HUDEP-2 (cell line): ENCODE measurements around the gene TSPEAR.

Experiments
- DNase-seq, 76 experiments: peaks; one replicate each; lab custom pipeline; 2025; ENCODE audit not compliant: unreplicated experiment in 76 of 76; lab: John Stamatoyannopoulos, UW

Gene TSPEAR

DNA sequence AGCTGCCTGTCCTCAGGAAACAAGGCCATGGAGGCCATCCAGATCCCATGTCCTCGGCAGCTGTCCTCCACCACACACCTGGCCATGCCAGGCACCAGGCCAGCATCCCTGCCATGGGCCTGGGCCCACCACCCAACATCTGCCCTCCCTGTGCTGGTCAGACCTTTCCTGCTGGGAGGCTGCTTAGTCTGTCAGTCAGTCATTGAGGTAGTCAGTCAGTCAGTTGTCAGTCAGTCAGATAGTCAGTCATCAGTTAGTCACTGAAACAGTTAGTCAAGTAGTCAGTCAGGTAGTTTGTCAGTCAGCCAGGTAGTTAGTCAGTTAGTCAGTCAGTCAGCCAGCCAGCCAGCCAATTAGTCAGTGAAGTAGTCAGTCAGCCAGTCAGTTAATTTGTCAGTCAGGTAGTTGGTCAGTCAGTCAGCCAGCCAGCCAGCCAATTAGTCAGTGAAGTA, 188.6 kb downstream of the TSPEAR start:
- DNase-seq: no peak

DNA sequence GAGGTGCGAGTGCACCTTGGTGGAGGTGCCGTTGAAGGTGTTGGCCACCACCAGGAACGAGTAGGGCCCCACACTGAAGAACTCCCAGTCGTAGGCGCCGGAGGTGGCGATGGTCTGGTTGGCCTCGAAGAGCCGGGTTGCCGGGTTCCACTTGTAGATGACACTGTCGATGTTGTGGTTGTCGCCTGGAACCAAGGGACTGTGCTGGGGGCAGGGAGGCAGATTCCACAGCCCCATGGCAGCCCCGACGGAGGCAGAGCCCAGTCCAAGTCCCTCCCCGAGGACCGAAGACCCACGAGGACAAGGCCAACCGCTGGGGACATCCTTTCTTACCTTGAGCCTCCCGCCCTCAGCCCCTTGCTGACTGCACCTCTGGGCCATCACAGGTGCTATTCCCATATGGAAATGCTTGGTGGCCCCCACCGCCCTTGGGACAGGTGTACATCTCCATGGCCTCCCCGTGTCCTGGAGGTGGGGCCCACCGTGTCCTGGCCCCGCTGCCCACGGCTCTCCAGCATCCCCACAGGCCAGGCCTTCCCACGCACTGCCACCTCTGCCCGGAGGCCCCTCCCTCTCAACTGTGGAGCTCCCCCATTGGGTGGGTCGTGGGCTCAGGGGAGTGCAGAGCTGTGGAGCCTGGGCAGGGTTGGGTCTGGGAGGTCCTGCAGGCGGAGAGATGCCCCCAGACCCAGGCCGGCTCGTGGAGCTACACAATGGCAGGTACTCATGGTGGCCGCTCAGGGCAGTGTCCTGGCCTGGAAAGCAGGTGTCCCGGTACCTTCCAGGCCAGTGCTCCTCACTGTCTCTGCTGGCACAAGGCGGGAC, 189.2 kb downstream of the TSPEAR start:
- DNase-seq: no peak

DNA sequence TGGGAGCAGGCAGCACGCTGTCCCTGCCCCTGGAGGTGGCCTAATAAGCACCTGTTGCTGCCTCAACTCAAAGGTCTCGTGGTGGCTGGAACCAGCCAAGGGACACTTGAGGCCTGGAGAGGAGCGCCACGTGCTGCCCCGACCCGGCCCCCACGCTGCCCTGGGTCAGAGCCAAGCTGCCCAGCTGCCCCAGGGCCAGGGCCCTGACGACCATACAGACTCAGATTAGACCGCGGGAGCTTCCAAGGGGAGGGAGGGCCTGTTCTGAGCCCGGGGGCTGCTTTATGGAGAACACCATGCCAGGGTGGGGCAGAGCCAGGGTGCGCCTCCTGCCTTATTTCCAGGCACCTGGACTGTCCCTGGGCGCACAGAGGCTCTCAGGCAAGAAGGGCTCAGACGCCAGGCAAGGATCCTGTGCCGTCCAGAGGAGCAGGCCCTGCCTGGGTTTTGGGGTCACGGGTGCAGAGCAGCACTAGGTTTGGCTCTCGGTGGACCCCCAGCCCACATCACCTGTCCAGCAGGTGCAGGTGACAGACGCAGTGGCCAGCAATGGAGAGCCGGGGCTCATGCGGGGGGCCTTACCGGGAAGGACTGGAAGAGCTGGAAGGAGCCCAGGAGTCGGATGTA, 190.0 kb downstream of the TSPEAR start:
- no peak for DNase-seq

DNA sequence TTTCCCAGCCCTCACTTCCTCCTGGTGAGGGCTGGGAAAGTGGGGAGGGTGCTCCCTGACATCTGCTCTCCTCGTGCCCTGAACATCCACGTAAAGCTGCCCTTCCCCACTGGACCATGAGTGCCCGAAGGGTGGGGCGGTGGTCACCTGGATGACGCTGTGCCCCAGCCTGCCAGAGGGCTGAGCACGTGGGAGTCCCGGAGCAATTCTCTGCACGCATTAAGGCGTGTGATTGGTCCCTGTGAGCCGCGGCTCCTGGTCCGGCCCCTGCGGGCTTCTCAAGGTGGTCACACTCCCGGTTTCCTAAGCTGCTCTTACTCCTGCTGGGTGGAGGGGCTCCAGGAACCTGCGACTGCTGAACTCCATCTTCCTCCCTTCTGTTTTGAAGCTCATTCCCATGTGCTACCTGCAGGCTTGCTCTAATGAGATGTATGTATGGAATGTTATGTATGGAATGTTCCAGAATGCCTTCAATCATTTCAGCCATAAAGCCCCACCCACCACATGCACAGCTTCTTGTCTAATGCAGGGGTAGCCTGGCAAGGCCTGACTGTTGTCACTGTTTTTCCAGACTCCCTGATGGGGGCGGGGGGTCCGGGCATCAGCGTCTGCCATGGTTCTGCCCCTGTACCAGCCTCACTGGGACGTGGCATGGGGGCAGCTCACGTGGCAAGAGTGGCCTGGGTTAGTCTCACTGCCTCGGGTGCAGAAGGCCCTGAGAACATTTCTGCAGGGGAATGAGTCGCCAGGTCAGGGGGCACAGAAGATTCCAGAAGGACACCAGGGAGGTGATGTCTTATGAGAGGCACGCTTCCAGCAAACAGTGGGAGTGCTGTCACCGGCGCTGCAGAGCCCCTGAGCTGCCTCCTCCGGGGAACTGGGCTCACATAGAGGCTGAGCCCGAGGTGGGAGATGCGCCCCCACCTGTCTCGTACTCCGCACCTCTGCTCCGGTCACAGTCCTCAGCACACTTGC, 190.8 kb downstream of the TSPEAR start:
- DNase-seq: no peak

DNA sequence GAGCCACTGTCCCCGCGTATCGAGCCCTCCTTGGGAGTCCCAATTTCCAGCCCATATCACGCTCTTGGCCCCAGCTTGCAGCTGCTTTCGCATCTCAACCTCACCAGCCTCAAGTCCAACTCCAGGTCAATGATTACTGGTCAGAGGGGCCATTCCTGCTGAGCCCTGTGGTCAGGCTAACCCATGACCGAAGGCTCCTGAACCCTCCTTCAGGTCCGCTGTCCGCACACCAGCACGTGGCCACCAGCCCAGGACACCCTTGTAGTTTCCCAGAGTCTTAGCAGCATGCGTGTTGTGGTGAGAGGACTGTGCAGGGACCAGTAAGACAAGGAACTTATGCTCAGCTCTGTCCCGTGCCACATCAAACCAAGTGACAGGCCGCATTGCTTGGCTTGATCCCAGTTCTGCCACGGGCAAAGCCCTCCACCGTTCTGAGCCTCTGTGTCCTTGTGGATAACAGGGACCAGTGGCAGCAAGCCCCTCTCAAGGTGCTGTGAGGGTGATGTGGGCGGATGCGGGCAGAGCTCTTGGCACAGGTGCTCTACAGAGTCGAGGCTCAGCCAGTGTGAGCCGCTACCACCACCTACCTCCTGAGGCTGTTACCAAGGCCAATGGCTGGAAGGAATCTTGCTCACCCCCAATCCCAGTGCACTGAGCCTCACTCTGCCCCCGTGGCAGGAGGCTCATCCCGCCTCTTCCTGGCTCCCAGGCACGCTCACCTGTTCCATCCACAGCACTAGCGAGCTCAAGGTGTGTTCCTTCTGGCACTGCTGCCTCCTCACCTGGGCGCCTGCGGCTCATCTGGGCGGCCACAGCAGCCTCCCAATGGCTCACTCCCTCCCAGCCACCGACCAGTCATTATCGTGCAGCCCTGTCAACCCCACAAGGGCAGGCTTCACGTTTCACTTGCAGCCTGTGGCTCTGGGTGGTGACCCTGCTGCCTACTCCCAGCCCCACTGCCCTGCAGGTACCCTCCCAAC, 191.7 kb downstream of the TSPEAR start:
- DNase-seq: no peak

DNA sequence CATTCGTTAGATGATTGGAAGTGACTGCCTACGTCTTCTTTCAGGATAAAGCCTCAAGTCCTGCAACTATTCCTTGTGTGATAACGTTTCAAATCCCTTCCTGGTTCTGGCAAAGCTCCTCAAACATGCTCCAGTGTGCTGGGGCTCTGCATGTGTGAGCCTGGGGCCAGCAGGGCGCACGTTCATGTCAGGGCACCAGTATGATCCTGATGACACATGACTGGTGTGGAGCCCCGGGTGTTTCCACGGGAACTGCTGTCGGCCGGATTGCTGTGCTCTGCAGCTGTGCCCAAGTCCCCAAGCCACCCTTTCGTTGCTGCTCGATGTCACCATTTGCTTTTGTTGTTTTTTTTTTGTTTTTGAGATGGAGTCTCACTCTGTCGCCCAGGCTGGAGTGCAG, 192.7 kb downstream of the TSPEAR start:
- no peak for DNase-seq

DNA sequence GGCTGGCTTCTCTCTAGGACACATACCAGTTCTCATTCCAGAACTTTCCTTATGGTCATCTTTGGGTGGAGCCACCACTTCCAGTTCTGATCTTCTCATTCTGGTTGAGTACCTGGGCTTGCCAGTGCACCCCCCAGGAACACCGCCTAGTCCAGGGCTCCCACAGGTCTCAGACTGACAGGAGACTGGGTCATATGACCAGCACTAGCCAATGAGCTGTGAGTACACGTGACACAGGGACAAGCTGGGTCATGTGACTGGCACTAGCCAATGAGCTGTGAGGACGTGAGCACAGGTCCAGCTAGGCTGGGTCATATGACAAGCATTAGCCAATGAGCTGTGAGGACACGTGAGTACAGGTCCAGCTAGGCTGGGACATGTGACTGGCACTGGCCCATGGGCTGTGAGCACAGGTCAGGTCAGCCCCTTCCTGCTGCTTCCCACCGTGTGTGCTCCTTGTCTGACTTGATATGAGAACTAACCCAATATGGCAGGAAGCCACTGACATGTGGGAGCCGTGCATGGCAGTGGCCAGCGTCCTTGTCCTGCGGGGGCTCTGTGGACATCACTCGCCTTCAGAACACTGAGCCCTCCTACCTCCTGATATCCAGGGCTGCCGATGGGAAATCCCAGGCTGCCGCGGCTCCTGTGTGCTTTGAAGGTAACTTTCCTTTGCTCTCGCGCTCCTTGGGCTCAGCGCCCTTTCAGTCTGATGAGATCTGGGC, 194.0 kb downstream of the TSPEAR start:
- peak in 10 of 76 experiments; percentile 2 to 36 (median 18) for DNase-seq

DNA sequence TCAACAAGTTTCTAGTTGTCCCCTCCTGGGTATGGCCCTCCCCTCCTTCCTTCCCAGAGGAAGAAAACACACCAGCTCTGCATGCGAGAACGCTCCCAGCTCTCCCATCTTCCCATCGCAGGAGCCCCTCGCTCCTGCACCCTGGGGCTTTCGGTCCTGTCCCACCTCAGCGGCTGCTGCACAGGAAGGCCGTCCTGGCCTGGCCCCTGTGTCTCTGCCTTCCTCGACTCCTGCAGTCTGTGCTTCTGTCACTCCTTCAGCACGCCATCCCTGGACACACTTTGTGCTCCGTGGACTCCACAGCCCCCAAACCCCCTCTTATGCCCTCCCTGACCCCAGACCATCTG, 194.6 kb downstream of the TSPEAR start:
- DNase-seq: no peak

DNA sequence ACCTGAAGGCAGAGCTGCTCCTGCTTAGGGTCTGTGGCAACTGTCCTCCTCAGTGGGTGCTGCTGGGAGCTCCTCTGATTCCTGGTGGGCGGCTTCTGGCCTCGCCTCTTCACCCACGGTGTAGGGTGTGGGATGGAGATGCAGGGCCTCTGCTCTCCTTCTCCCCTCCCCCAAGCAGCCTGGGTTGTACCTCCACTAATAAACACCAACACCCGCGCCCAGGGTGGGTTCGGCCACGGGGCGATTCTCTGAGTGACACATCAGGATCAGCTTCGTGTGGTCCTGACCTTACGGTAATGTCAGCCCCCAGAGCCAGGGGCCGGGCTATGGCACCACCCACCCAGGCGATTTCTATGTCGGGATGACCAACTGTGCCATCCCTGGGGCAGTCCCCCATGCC, 195.0 kb downstream of the TSPEAR start:
- no peak for DNase-seq

DNA sequence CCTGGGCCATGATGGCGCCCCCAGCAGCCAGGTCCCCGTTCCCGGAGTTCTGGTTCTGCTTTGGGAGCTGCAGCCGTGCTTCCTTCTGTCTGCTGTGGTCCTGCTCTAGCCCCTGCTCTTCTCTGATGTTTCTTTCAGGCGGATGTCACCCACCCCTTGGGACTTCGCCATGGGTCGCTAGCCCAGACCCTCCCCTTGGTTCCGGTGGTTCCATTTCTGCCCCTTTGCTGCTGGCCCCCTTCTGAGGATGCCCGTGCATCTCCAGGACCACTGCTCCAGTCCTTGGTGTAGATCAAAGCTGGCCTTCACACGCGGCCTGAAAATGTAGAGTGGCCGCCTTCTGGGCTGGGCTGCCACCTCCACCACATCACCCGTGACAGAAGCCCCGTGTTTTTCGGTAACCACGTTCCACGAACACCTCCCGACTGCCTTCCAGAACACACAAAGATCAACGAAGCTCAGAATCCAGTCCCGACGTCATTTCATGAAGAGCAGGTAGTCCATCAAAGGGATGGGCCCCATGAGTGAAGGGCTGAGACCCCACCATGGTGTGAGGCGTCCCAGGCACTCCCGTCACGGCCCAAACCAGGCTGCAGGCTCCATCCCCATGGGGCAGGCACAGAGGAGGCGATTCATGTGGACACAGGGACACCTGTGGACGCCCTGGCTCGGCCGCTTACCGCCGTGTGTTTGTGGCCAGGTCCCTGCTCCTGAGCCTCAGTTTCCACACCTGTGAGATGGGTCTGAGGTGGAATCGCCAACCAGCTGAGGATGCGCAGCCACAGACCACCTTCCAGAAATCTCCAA, 195.8 kb downstream of the TSPEAR start:
- no peak for DNase-seq

DNA sequence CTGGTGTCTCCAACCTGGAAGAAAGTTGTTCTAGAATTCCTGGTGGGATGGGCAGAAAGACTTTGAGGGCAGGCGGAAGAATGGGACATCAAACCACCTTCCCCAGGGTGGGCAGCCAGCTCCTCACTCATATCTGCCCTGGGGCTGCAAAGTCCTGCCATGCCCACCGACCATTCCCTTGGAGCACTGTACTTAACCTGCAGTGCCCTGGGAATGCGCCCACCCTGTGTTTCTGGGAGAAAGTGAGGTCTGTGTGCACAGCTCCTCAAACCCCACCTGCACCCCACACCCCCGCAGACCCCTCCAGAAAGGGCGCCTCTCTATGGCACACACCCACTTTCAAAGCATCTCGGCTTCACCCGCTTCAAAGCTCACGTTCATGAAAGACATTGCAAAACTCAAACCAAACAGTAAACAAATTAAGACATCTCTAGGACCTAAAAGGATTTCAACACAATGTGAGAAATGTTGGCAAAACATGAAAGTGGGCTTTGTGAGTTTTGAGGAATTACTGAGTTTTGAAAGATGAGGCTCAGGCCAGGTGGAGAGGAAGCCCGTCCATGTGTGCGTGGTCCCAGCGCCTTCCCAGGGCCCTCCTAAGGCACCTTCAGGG, 196.5 kb downstream of the TSPEAR start:
- no peak for DNase-seq

DNA sequence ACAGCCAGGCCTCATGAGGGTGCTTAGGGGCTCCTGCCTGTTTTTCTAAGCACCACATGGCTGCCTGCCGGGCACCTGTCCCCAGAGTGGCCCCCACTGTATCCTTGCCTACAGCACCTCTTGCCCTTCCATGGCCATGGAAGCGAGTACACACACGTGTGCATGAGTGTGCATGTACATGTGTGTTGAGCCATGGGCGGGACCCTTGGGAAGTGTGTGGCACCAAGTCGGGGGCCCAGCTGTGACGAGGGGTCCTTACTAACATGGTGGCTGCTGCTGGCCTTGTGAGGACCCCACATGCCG, 197.2 kb downstream of the TSPEAR start:
- DNase-seq: no peak

DNA sequence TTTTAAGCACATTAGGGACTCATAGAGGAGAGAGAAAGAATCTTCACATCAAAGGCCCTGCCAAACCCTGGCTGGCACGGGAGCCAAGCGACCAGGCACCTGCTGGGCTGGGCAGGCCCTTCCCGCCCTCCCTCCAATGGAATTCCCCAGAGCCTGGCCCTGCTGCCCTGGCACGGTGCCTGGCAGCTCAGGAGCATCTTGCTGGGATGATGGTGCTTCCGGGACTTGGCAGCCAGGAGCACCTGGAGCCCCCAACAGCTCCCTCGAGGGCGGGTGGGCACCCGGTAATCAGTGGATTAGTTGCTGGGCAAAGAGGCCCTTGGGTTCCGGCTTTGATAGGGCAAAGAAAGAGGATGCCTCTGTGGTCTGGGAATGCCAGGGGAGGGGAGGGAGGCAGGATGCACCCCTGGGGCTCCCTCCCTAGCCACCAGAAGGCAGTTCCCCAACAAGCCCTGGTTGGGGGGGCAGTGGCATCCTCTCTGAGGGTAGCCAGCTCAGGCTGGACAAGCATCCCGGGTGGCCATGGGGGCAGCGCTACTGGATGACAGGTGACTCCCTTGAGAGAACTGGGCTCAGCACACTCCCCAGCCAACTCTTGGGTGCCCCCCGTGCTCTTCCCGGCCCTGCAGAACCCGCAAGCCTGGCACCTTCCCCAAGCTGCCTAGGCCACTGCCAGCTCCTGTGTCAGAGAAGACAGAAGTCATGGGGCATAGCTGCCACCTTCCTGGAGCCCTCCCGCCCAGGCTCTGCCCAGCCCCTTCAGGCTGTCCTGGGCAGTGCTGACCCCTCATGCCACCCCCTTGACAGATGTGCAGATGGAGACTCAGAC, 197.8 kb downstream of the TSPEAR start:
- DNase-seq: no peak

DNA sequence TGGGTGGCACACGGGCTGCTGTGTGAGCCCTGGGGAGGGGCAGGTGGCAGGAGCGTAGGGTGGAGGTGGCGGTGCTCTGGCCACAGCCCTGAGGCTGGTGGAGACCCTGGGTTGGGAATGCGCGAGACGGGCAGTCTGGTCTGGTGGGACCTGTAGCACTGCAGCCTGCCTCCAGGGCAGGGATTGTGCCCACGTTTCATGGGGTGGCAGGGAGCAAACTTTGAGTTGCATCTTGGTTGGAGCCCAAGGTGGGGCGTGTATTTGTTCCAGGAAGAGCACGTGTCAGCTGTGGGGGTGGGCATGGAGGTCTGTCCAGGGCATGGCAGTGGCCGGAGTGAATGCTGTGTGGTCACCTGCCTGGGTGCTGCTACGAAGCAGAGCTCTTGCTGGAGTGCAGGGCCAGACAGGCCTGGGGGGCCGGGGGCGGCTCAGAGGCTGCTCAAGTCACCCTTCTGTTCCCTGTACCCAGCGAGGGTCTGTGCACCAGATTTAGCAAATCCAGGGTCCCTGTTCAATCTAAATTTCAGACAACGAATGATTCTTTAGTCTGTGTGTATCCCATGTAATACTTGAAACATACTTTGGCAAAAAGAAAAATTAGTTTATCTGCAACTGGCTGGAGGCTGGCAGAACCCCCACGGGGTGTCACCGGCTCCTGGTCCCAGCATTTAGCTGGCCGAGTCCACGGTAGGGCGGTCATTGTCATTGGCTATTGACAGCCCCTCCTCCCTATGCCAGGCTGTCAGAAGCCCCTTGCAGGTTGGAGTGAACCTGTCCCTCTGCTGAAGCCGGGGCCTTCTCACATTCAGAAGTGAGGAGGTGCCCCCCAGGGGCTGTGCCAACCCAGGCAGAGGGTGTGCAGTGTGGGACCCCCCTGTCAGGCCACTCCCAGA, 198.6 kb downstream of the TSPEAR start:
- DNase-seq: no peak

DNA sequence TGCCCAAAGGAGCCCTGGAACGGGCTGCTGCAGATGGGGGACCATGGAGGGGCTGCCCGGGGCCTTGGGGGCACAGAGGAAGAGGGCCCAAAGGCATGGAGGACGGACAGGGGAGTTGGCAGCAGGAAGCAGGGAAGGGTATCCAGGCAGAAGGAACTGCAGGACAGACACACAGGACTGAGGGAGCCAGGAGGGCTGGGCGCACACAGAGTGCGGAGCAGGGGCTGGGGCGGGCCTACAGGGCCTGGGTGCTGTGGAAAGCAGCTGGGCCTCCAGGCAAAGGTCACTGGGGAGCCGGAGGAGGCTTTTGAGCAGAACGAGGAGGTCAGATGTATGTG, 199.5 kb downstream of the TSPEAR start:
- DNase-seq: no peak

DNA sequence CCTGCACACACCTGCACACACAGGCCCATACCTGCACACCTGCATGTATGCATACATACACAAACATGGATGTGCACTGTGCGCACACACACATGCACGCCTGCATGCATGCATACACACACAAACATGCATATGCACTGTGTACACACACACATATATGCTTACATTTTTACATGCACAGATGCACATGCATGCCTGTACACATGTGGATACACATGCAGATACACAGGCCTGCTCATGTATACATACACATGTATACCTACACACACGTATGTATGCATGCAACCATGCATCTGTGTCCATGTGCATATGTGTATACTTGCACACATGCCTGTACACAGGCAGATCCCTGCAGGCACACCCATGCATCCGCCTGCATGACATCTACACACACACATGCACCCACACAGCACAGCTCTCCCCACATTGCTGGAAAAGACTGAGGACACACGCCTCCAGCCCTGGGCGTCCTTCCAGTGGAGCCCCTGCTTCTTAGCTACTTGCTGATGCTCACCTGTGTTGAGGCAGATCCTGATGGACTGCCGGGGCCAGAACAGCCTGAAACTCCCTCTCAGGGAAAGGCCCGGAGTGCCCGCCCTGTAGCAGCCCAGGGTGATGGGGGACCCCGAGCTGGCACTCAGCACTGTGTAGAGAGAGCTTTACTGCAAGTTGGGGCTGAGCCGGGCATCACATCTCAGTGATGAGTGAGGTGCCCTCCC, 200.0 kb downstream of the TSPEAR start:
- DNase-seq: no peak
